Activated T-helper 1 cell treated with anti-CD3 and anti-CD28 coated beads, Interleukin-12 subunit alpha, Interleukin-12 subunit beta, Interleukin-2, Interleukin-4 antibody, amounts not matched to agents 30 ng/mL and 10 ng/mL and 1 ng/mL, durations not matched to agents 14 hours and 24 hours and 36 hours (primary cell): ENCODE data around the gene CLMN. TPM values are rescaled to one million over a fixed set of nuclear protein-coding genes. Genes with fewer than 3 reads are reported as not detected.
A peak's percentile ranks its signal among the peaks of the same experiment; 100 is the strongest.
"Not testable (repeated sequence)": the region's sequence is repeated elsewhere in the genome, so short reads cannot be mapped to it uniquely, and the experiment has no call there.

Source experiments
- DNase-seq: peaks from one replicate; pipeline ENCODE4 v3.0.0; 2021; ENCODE audit warnings: low spot score
- H3K27ac Mint-ChIP-seq: one replicate; pipeline ENCODE4 v1.8.0; 2021; ENCODE audit warnings: mild to moderate bottlenecking, mixed read lengths
- H3K27me3 Mint-ChIP-seq: one replicate; pipeline ENCODE4 v1.8.0; 2022; ENCODE audit warnings: mild to moderate bottlenecking, moderate library complexity, mixed read lengths; ENCODE audit not compliant: insufficient read depth
- H3K36me3 Mint-ChIP-seq: one replicate; pipeline ENCODE4 v1.8.0; 2021; ENCODE audit warnings: low read depth, mixed read lengths
- H3K4me1 Mint-ChIP-seq: one replicate; pipeline ENCODE4 v1.8.0; 2021; ENCODE audit warnings: low read depth, mixed read lengths
- H3K4me3 Mint-ChIP-seq: one replicate; pipeline ENCODE4 v1.8.0; 2021; ENCODE audit warnings: mild to moderate bottlenecking, moderate library complexity, mixed read lengths
- H3K9me3 Mint-ChIP-seq: one replicate; pipeline ENCODE4 v1.8.0; 2021; ENCODE audit warnings: mixed read lengths
- intact Hi-C: fragments of 100-400 bp; cut with micrococcal nuclease; formaldehyde crosslinking; loops from one replicate; pipeline ENCODE4 v1.15.1; 2024
- total RNA-seq: library from RNA; stranded (reverse); gene quantifications from 2 replicates; pipeline ENCODE4 v1.2.3, GENCODE V29; 2022

Gene CLMN
- total RNA-seq, 1 donor from 2014 or later, result 0.80 TPM

- peaks cover 51% of the 10 kb centered on the region for H3K4me1 Mint-ChIP-seq
- H3K4me3 Mint-ChIP-seq, result no peak overlapping the region
- H3K27me3 Mint-ChIP-seq, result no peaks in the 10 kb centered on the region
- H3K36me3 Mint-ChIP-seq, result peaks cover 23% of the 10 kb centered on the region
- peaks cover 20% of the 10 kb centered on the region for H3K9me3 Mint-ChIP-seq
- DNase-seq, result no peak
- intact Hi-C loops, result no loop called here
- H3K27ac Mint-ChIP-seq, result no peak overlapping the region
These were observed 178.0 kb downstream of the CLMN start for GRCh38 chr14:95141684-95142083.

DNA sequence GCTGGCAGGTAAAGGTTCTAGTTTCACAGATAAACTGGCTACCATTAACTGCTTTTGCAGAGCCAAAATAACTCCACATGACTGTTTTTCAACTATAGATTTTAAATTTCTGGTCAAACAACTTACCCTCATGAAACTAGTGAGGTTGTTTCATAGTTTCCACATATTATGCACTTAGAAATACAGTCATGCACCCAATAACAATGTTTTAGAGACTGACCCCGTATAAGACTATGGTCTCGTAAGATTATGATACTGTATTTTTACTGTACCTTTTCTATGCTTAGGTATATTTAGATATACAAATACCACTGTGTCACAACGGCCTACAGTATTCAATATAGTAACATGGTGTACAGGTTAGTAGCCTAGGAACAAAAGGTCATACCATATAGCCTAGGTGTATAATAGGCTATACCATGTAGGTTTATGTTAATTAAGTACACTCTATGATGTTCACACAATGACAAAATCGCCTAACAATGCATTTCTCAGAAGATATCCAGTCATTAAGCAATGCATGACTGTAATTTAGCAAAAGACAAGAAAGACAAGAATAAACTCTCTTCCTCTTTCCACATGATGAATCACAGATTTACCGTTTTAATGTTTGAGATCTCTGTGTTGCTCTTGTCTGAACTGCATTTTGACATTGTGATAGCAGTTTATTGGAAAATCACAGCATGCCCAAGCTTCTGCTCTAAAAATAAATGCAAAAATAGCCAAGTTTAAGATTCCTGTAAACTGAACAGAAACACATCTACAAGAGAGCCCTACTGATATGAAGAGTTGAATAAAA lies 179.4 kb downstream of the CLMN start:
- Mint-ChIP-seq H3K27me3 (no peaks in the 10 kb centered on the region), H3K27ac (no peak overlapping the region), H3K9me3 (peaks cover 8% of the 10 kb centered on the region), H3K4me1 (peaks cover 53% of the 10 kb centered on the region), H3K4me3 (no peak overlapping the region), H3K36me3 (peaks cover 12% of the 10 kb centered on the region)
- DNase-seq, result no peak
- intact Hi-C loops, result no loop called here

DNA sequence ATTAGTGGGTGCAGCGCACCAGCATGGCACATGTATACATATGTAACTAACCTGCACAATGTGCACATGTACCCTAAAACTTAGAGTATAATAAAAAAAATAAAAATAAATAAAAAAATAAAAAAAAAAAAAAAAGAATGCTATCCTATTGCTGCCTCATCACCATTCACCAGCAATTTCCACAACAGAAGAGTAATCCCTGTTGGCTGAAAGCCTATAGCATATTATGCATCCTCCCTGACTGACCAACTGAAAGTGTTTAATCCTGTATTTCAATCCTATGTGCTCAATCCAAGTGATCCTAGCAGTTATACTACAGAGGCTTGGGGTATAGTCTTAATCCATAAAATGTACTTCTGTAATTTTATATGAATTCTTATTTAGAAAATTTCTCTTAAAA lies 180.8 kb downstream of the CLMN start:
- no peak overlapping the region for H3K27ac Mint-ChIP-seq
- H3K36me3 Mint-ChIP-seq, result peaks cover 14% of the 10 kb centered on the region
- peaks cover 64% of the 10 kb centered on the region for H3K4me1 Mint-ChIP-seq
- H3K9me3 Mint-ChIP-seq, result no peaks in the 10 kb centered on the region
- DNase-seq, result no peak
- intact Hi-C loops, result no loop called here
- no peaks in the 10 kb centered on the region for H3K27me3 Mint-ChIP-seq
- H3K4me3 Mint-ChIP-seq, result no peak overlapping the region

DNA sequence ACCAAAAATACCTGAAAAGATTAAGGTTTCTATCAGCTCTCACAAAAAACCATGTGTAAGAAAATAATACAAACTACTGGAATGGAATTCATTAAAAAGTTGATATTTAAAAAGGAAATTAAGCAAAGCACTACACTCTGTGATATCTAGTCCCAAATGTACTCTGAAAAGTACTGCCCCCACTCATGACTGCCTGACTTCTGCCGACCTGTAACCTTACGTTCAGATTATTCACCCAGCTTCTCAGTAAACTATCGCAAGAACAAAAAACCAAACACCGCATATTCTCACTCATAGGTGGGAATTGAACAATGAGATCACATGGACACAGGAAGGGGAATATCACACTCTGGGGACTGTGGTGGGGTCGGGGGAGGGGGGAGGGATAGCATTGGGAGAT lies 181.3 kb downstream of the CLMN start:
- Mint-ChIP-seq H3K4me1 (peaks cover 60% of the 10 kb centered on the region), H3K36me3 (peaks cover 15% of the 10 kb centered on the region)
- H3K27ac Mint-ChIP-seq, result not testable (repeated sequence)

DNA sequence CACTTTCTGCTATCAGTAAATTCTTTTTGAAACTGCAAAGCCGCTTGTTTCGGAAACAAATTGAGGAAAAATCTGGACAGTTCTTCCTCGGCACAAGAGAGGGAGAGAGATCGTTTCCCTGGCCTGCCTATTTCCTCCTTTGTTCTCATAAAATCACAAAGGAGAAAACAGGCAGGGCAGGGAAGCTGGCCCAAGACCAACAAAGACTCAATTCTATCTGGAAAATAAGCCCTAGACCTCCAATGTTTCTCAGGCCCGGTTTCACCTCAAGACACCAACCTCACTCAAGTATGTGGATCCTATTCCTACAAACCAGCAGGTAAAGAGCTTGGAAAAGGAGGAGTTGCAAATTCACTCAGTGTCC lies 181.9 kb downstream of the CLMN start:
- Mint-ChIP-seq H3K4me1 (peaks cover 53% of the 10 kb centered on the region), H3K4me3 (no peak overlapping the region), H3K9me3 (no peaks in the 10 kb centered on the region), H3K27me3 (no peaks in the 10 kb centered on the region), H3K36me3 (peaks cover 20% of the 10 kb centered on the region), H3K27ac (no peak overlapping the region)
- intact Hi-C loops, result no loop called here
- no peak for DNase-seq

More for the DNA sequence above, 181.3 kb downstream of the CLMN start:
- H3K27me3 Mint-ChIP-seq, DNase-seq, H3K4me3 Mint-ChIP-seq, intact Hi-C loops, H3K9me3 Mint-ChIP-seq: not testable (repeated sequence)

DNA sequence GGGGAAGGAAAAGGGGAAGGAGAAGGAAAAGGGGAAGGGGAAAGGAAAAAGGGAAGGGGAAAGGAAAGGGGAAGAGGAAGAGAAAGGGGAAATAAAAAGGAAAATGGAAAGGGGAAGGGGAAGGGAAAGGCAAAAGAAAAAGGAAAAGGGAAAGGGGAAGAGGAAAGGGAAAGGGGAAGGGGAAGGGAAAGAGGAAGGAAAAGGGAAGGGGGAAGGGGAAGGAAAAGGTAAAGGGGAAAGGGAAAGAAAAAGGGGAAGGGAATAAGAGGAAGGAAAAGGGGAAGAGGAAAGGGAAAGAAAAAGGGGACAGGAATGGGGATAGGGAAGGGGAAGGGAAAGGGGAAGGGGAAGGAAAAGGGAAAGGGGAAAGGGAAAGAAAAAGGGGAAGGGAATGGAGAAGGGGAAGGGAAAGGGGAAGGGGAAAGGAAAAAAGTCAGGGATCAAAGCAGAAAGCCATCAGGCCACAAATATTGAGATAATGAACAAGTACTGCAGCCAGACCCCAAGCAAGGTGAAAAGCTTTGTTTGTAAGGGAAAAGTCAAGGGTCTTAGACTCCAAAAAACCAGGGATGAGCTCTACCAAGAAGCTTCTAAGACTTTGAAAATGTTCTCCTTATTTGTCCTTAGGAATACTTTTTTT lies 182.4 kb downstream of the CLMN start:
- Mint-ChIP-seq H3K27me3 (no peaks in the 10 kb centered on the region), H3K9me3 (no peaks in the 10 kb centered on the region), H3K27ac (no peak overlapping the region), H3K4me1 (peaks cover 49% of the 10 kb centered on the region), H3K4me3 (no peak overlapping the region), H3K36me3 (peaks cover 25% of the 10 kb centered on the region)
- no peak for DNase-seq
- intact Hi-C loops, result no loop called here

- H3K27ac Mint-ChIP-seq, result no peak overlapping the region
- intact Hi-C loops, result no loop called here
- no peaks in the 10 kb centered on the region for H3K27me3 Mint-ChIP-seq
- H3K4me1 Mint-ChIP-seq, result peaks cover 49% of the 10 kb centered on the region
- H3K4me3 Mint-ChIP-seq, result no peak overlapping the region
- no peaks in the 10 kb centered on the region for H3K9me3 Mint-ChIP-seq
- DNase-seq, result no peak
- peaks cover 26% of the 10 kb centered on the region for H3K36me3 Mint-ChIP-seq
These were observed 183.1 kb downstream of the CLMN start for GRCh38 chr14:95136631-95137030.

DNA sequence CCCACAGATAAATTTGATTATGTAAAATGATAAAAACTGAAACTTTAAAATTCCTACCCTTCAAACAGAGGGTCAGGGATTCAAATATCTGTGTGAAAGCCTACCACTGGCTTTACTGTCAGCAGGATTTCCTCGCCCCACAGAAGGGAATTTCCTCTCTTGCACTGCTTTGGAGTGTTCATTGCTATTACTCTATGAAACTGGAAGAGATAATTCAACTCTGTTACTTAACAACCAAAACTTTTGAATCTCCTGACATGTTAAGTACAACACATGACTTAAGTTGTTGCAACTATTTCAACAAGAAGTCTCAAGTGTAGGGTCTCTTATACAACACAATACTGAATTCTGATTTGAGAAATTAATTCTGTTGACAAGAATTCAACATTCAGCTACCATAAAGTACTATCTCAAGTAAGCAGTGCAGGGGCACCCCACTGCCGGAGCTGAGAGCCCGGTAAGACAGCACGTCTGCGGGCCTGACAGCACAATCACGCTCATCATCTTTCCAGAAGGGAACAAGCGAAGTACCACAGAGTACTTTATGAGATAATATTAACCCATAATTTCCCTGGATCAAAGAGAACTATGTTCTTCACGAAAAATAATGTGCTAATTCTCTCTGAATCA lies 185.3 kb downstream of the CLMN start:
- Mint-ChIP-seq H3K4me3 (no peak overlapping the region), H3K4me1 (peaks cover 37% of the 10 kb centered on the region), H3K9me3 (no peaks in the 10 kb centered on the region), H3K27ac (peak overlapping the region; percentile 29), H3K27me3 (no peaks in the 10 kb centered on the region), H3K36me3 (peaks cover 28% of the 10 kb centered on the region)
- no peak for DNase-seq
- intact Hi-C loops, result no loop called here

DNA sequence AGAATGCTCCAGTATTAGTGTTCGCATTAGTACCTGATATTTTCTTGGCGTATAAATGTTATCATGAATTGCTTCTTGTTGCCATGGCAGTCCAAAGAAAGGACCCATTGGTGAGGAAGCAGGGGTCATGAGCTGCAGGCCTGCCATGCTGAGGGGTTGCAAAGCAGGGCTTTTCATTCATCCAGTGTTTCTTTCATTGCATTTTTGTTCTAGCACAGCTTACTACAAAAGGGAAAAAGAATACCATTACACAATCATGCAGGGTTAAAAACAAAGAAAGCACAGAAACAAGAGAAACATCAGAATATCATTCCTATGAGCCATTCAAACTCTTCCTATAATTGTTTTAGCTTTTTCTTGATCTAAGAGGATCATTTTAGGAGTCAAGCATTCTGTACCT lies 186.4 kb downstream of the CLMN start:
- H3K9me3 Mint-ChIP-seq, result no peaks in the 10 kb centered on the region
- intact Hi-C loops, result no loop called here
- DNase-seq, result no peak
- no peaks in the 10 kb centered on the region for H3K27me3 Mint-ChIP-seq
- H3K36me3 Mint-ChIP-seq, result peaks cover 34% of the 10 kb centered on the region
- H3K27ac Mint-ChIP-seq, result no peak overlapping the region
- no peak overlapping the region for H3K4me3 Mint-ChIP-seq
- H3K4me1 Mint-ChIP-seq, result peaks cover 40% of the 10 kb centered on the region

- Mint-ChIP-seq H3K27me3 (no peaks in the 10 kb centered on the region), H3K4me3 (no peak overlapping the region), H3K9me3 (no peaks in the 10 kb centered on the region), H3K27ac (no peak overlapping the region), H3K36me3 (peaks cover 36% of the 10 kb centered on the region), H3K4me1 (peaks cover 37% of the 10 kb centered on the region)
- intact Hi-C loops, result no loop called here
- DNase-seq, result no peak
These were observed 186.9 kb downstream of the CLMN start for GRCh38 chr14:95132760-95133159.

Other genes starting within 250 kb of the CLMN start
- gene DICER1, start 162.4 kb downstream of the CLMN start, total RNA-seq, result 76.8 and 87.2 TPM in 2 replicates
- 42.6 and 44.1 TPM in 2 replicates for gene SYNE3, start 196.7 kb upstream of the CLMN start, total RNA-seq
- gene GLRX5, start 215.1 kb upstream of the CLMN start, total RNA-seq, result 46.7 and 48.9 TPM in 2 replicates